ENCODE data around the gene KRT20. TPM values are rescaled to one million over a fixed set of nuclear protein-coding genes. Genes with fewer than 3 reads are reported as not detected.

KRT20 gene
- total and polyA plus RNA-seq, 2 experiments from 2014 or later = not detected

DNA sequence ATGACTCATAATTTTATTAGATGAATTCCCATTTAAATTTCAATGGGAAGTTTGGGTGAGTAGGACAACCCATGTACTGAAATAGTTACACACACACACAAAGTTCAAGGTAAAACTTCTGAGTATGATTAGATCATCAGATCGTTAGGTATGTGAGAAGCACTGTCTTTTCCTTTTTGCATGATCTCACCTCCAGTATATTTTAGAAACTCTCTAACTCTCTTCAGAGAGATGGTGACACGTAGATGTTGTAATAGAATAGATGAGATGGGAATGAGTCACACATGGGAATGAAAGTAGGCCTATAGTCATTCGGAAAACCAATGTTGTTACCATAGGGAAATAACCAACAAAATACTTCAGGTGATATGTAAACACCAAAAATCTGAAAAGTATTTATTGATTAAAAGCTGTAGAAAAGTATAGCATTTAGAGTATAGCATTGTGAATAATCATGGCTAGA lies 30.2 kb upstream of the KRT20 start (continued):
- TF ChIP-seq REST (IDR thresholded peaks at IDR 0.05; ENCODE audit: unreplicated experiment) (no peak), ZNF114 (CRISPR knock-in tag; IDR thresholded peaks at IDR 0.05) (no peak), CTCF (conservative IDR thresholded peaks at IDR 0.05; ENCODE audit: low read depth in 2 of 2) (no peak), ETS1 (IDR thresholded peaks at IDR 0.05) (no peak), NANOG (IDR thresholded peaks at IDR 0.05; ENCODE audit: borderline replicate concordance) (no peak), CREB1 (CRISPR knock-in tag; IDR thresholded peaks at IDR 0.05; ENCODE audit: low read depth) (no peak), STAT1 (IDR thresholded peaks at IDR 0.05; ENCODE audit: unreplicated experiment) (no peak), ZNF331 (CRISPR knock-in tag; IDR thresholded peaks at IDR 0.05; ENCODE audit: low read depth) (no peak), EZH2 (IDR thresholded peaks at IDR 0.05; ENCODE audit: low read depth, unreplicated experiment) (no peak), EZH2phosphoT487 (IDR thresholded peaks at IDR 0.05; ENCODE audit: unreplicated experiment) (no peak), JUNB (IDR thresholded peaks at IDR 0.05; ENCODE audit: unreplicated experiment) (no peak), POLR2AphosphoS5 (IDR thresholded peaks at IDR 0.05; ENCODE audit: low read depth) (no peak)

- no peak overlapping the region for H3K4me3 ChIP-seq
- Mint-ChIP-seq H3K36me3 (ENCODE audit: low read depth) (no peaks in the 10 kb centered on the region), H3K27ac (no peak overlapping the region), H3K4me1 (peaks cover 5% of the 10 kb centered on the region; the same call in 2 of the 3 replicates), H3K4me3 (no peak overlapping the region), H3K9me3 (no peaks in the 10 kb centered on the region), H3K27me3 (ENCODE audit: insufficient read depth, low read depth, poor library complexity) (no peaks in the 10 kb centered on the region)
- TF ChIP-seq ZNF331 (CRISPR knock-in tag; IDR thresholded peaks at IDR 0.05; ENCODE audit: low read depth) (no peak), JUNB (IDR thresholded peaks at IDR 0.05; ENCODE audit: unreplicated experiment) (no peak), CREB1 (CRISPR knock-in tag; IDR thresholded peaks at IDR 0.05; ENCODE audit: low read depth) (no peak), POLR2AphosphoS5 (IDR thresholded peaks at IDR 0.05; ENCODE audit: low read depth) (no peak), EZH2phosphoT487 (IDR thresholded peaks at IDR 0.05; ENCODE audit: unreplicated experiment) (no peak)
- no peaks in the 10 kb centered on the region for H4K20me1 ChIP-seq (replicated peaks; ENCODE audit: insufficient read depth)
- no peaks in the 10 kb centered on the region for H3K9me2 ChIP-seq (ENCODE audit: insufficient read depth)
- H3K79me2 ChIP-seq (replicated peaks; ENCODE audit: insufficient read depth) = no peaks in the 10 kb centered on the region
- no peak overlapping the region for H3K4me2 ChIP-seq
- H3F3A ChIP-seq (replicated peaks; ENCODE audit: low read depth) = no peaks in the 10 kb centered on the region
- H2AFZ ChIP-seq = no peak overlapping the region
- ATAC-seq = no peak
- no peak for DNase-seq (ENCODE audit: low spot score)
- H3K27me3 ChIP-seq (ENCODE audit: insufficient read depth) = no peaks in the 10 kb centered on the region
- no peak overlapping the region for H3K27ac ChIP-seq (ENCODE audit: low read depth)
- H3K36me3 ChIP-seq (ENCODE audit: insufficient read depth) = no peaks in the 10 kb centered on the region
- no peaks in the 10 kb centered on the region for H3K4me1 ChIP-seq (ENCODE audit: insufficient read depth)
Observed at GRCh38 chr17:40914075-40914855, 29.2 kb upstream of the KRT20 start.

All from GM23338 (cell line).